CD14-positive monocyte (primary cell): ENCODE results near the gene LARP4B. TPM values are rescaled to one million over a fixed set of nuclear protein-coding genes. Genes with fewer than 3 reads are reported as not detected.

ENCODE experiments used
- DNase-seq, 3 donors: peaks; one replicate each; pipeline ENCODE4 v3.0.0-alpha.2; 2011 to 2022
- H2AFZ ChIP-seq: 2 replicates; pipeline ENCODE4 v1.6.0; 2012; ENCODE audit warnings: mild to moderate bottlenecking, low read depth, low read length, inconsistent platforms; ENCODE audit not compliant: insufficient read depth, poor library complexity, severe bottlenecking
- H3K27ac ChIP-seq, 2 donors: 1 replicate in 1 of 2; 2 replicates in 1 of 2; pipeline ENCODE4 v1.5.1; 2012 to 2013; ENCODE audit warnings: low read length in 2 of 2, control low read depth in 1 of 2, inconsistent platforms in 1 of 2, low read depth in 1 of 2, mild to moderate bottlenecking in 1 of 2
- H3K27me3 ChIP-seq, 2 donors: one replicate each; pipeline versions ENCODE4 v1.6.0 to v1.6.1; 2011 to 2013; ENCODE audit warnings: low read length in 2 of 2; ENCODE audit not compliant: control insufficient read depth in 2 of 2, insufficient read depth in 2 of 2
- H3K36me3 ChIP-seq, 2 donors: replicated peaks in 1 of 2; 1 replicate in 1 of 2; 2 replicates in 1 of 2; pipeline versions ENCODE4 v1.5.1 to v1.6.1; 2012 to 2013; ENCODE audit warnings: low read length in 2 of 2, control low read depth in 1 of 2, inconsistent platforms in 1 of 2, mild to moderate bottlenecking in 1 of 2; ENCODE audit not compliant: insufficient read depth in 2 of 2, control insufficient read depth in 1 of 2
- H3K4me1 ChIP-seq, 2 donors: 1 replicate in 1 of 2; 2 replicates in 1 of 2; pipeline versions ENCODE4 v1.5.1 to v1.6.1; 2012 to 2013; ENCODE audit warnings: low read length in 2 of 2, control low read depth in 1 of 2, inconsistent platforms in 1 of 2, mild to moderate bottlenecking in 1 of 2, moderate library complexity in 1 of 2; ENCODE audit not compliant: insufficient read depth in 2 of 2, control insufficient read depth in 1 of 2
- H3K4me2 ChIP-seq: replicated peaks from 2 replicates; pipeline ENCODE3; 2012; ENCODE audit warnings: low read length, moderate library complexity, mild to moderate bottlenecking; ENCODE audit not compliant: poor library complexity, severe bottlenecking; ENCODE audit errors: extremely low read depth
- H3K4me3 ChIP-seq, 3 experiments: fragments of 200-600 bp in 1 of 3; sonication (generic) in 1 of 3; replicated peaks in 1 of 3; 1 replicate in 2 of 3; 2 replicates in 1 of 3; pipeline ENCODE4 v1.5.1; 2011 to 2013; ENCODE audit warnings: low read length in 3 of 3, mild to moderate bottlenecking in 3 of 3, control low read depth in 2 of 3, low read depth in 2 of 3, inconsistent platforms in 1 of 3, moderate library complexity in 1 of 3
- H3K79me2 ChIP-seq: 2 replicates; pipeline ENCODE4 v1.6.0; 2012; ENCODE audit warnings: mild to moderate bottlenecking, control low read depth, inconsistent platforms, low read length, moderate library complexity; ENCODE audit not compliant: insufficient read depth
- H3K9ac ChIP-seq: 2 replicates; pipeline ENCODE4 v1.6.0; 2017; ENCODE audit warnings: low read length, mild to moderate bottlenecking; ENCODE audit not compliant: insufficient read depth, poor library complexity, severe bottlenecking
- H3K9me3 ChIP-seq, 2 donors: replicated peaks in 1 of 2; 1 replicate in 1 of 2; 2 replicates in 1 of 2; pipeline versions ENCODE4 v1.5.1 to v1.6.1; 2012 to 2013; ENCODE audit warnings: low read length in 2 of 2, control low read depth in 1 of 2; ENCODE audit not compliant: control insufficient read depth in 1 of 2, insufficient read depth in 1 of 2
- H4K20me1 ChIP-seq: 2 replicates; pipeline ENCODE4 v1.6.0; 2012; ENCODE audit warnings: mild to moderate bottlenecking, low read length, control low read depth, moderate library complexity; ENCODE audit not compliant: insufficient read depth
- H3K27ac Mint-ChIP-seq, 7 donors: one replicate each; pipeline ENCODE4 v1.8.0; 2020; ENCODE audit warnings: mild to moderate bottlenecking in 7 of 7, mixed read lengths in 7 of 7, moderate library complexity in 6 of 7, inconsistent platforms in 2 of 7
- H3K27me3 Mint-ChIP-seq, 3 donors: one replicate each; pipeline ENCODE4 v1.8.0; 2021 to 2022; ENCODE audit warnings: low read depth in 3 of 3, mild to moderate bottlenecking in 3 of 3, mixed read lengths in 3 of 3, moderate library complexity in 3 of 3, inconsistent platforms in 1 of 3
- H3K36me3 Mint-ChIP-seq, 2 donors: one replicate each; pipeline ENCODE4 v1.8.0; 2020; ENCODE audit warnings: mixed read lengths in 2 of 2, inconsistent platforms in 1 of 2, mild to moderate bottlenecking in 1 of 2
- H3K4me1 Mint-ChIP-seq: one replicate; pipeline ENCODE4 v1.8.0; 2020; ENCODE audit warnings: mild to moderate bottlenecking, mixed read lengths
- H3K4me3 Mint-ChIP-seq, 2 donors: one replicate each; pipeline ENCODE4 v1.8.0; 2020; ENCODE audit warnings: mild to moderate bottlenecking in 2 of 2, mixed read lengths in 2 of 2, moderate library complexity in 1 of 2
- H3K9me3 Mint-ChIP-seq, 7 donors: one replicate each; pipeline ENCODE4 v1.8.0; 2020 to 2022; ENCODE audit warnings: mixed read lengths in 7 of 7, mild to moderate bottlenecking in 6 of 7, moderate library complexity in 6 of 7, inconsistent platforms in 2 of 7
- WGBS: methylation state at CpG from one replicate; pipeline ENCODE4 v1.1.5; 2013; ENCODE audit warnings: missing lambda C conversion rate; ENCODE audit not compliant: insufficient coverage; 5-methylcytosine and 5-hydroxymethylcytosine counted together
- intact Hi-C, 2 donors: fragments of 100-400 bp; cut with micrococcal nuclease; formaldehyde crosslinking; loops; one replicate each; pipeline versions ENCODE4 v1.15.0 to v1.15.1; 2023
- polyA plus RNA-seq, 3 donors: library from polyadenylated mRNA; depleted of rRNA in 1 of 3; unstranded in 2 of 3; stranded (reverse) in 1 of 3; fragments of 300-500 nt in 2 of 3; fragments of >200 nt in 1 of 3; fragmentation: Illumina TruSeq in 2 of 3; gene quantifications; 1 replicate in 2 of 3; 2 replicates in 1 of 3; pipeline ENCODE4 v1.2.3, GENCODE V29; 2012 to 2021
- TF ChIP-seq, protein P1 (sequence below): fragments of 200-600 bp; IDR thresholded peaks from one replicate; pipeline ENCODE4 v1.8.0; 2022; ENCODE audit warnings: antibody characterized with exemption, mild to moderate bottlenecking

Gene LARP4B
- polyA plus RNA-seq, 3 donors, result 17.2 to 52.3 (median 33.0) TPM

DNA sequence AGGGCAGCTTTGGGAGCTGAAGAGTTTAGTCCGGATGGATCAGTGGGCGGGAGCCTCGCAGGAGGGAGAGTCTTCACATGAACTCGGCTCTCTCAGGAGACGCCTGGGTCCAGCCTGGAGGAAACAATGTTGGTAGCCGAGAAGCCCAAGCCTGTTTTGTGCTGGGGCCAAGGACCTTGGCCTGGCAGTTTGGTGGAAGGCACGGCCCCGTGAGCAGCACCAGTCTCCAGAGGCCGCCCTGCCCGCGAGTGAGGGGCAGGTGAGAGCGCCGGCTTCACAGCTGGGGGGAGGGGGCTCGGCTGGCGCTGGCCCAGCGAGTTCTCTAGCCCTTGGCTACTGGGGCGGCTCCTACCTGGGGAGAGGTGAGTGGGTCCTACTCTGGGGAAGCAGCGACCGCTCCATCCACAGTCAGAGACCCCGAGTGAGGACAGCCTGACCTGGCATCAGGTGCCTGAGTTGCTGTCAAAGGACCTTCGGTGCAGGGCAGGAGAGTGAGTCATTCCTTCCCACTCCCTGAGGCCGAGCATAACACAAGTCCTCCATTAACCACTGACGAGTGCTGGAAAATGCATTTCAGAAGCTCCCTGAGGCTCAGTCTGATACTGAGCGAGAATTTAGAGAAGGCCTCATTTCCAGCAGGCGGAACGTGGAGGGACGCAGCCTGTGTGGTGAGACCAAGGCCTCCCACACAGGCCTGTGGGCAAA lies 152.7 kb downstream of the LARP4B start:
- Mint-ChIP-seq H3K4me3 (no peak overlapping the region), H3K9me3 (peaks cover 9 to 25% (median 20%) of the 10 kb centered on the region in 7 donors), H3K36me3 (no peaks in the 10 kb centered on the region), H3K27me3 (peaks cover 23 to 33% (median 24%) of the 10 kb centered on the region in 3 donors), H3K27ac (no peak overlapping the region), H3K4me1 (no peaks in the 10 kb centered on the region)
- peaks cover 0 to 22% of the 10 kb centered on the region in 2 donors for H3K27me3 ChIP-seq
- intact Hi-C loops, result no loop called here
- H3K27ac ChIP-seq, result no peak overlapping the region
- H3K79me2 ChIP-seq, result no peaks in the 10 kb centered on the region
- H3K4me1 ChIP-seq, result no peaks in the 10 kb centered on the region
- no peak overlapping the region for H3K4me2 ChIP-seq
- TF ChIP-seq, protein P1, sequence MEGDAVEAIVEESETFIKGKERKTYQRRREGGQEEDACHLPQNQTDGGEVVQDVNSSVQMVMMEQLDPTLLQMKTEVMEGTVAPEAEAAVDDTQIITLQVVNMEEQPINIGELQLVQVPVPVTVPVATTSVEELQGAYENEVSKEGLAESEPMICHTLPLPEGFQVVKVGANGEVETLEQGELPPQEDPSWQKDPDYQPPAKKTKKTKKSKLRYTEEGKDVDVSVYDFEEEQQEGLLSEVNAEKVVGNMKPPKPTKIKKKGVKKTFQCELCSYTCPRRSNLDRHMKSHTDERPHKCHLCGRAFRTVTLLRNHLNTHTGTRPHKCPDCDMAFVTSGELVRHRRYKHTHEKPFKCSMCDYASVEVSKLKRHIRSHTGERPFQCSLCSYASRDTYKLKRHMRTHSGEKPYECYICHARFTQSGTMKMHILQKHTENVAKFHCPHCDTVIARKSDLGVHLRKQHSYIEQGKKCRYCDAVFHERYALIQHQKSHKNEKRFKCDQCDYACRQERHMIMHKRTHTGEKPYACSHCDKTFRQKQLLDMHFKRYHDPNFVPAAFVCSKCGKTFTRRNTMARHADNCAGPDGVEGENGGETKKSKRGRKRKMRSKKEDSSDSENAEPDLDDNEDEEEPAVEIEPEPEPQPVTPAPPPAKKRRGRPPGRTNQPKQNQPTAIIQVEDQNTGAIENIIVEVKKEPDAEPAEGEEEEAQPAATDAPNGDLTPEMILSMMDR, result no peak
- DNase-seq, result no peak
- WGBS, result 82% methylated on average over 26 of the region's 27 CpGs
- no peaks in the 10 kb centered on the region for H4K20me1 ChIP-seq
- H3K36me3 ChIP-seq, result no peaks in the 10 kb centered on the region
- no peak overlapping the region for H2AFZ ChIP-seq
- no peak overlapping the region for H3K4me3 ChIP-seq
- H3K9ac ChIP-seq, result no peak overlapping the region
- peaks cover 0 to 8% of the 10 kb centered on the region in 2 donors for H3K9me3 ChIP-seq

- TF ChIP-seq, protein P1, result no peak
- H3K4me3 Mint-ChIP-seq, result no peak overlapping the region
- H3K27ac Mint-ChIP-seq, result no peak overlapping the region
- Histone ChIP-seq H3K9ac (no peak overlapping the region), H3K79me2 (no peaks in the 10 kb centered on the region), H3K27me3 (peaks cover 0 to 15% of the 10 kb centered on the region in 2 donors), H3K4me2 (no peak overlapping the region), H3K4me1 (no peaks in the 10 kb centered on the region), H3K27ac (no peak overlapping the region), H4K20me1 (no peaks in the 10 kb centered on the region), H3K4me3 (no peak overlapping the region), H3K36me3 (no peaks in the 10 kb centered on the region), H2AFZ (no peak overlapping the region), H3K9me3 (peaks cover 0 to 8% of the 10 kb centered on the region in 2 donors)
- no peaks in the 10 kb centered on the region for H3K36me3 Mint-ChIP-seq
- no peaks in the 10 kb centered on the region for H3K4me1 Mint-ChIP-seq
- H3K9me3 Mint-ChIP-seq, result peaks cover 9 to 25% (median 20%) of the 10 kb centered on the region in 7 donors
- peaks cover 21 to 31% (median 24%) of the 10 kb centered on the region in 3 donors for H3K27me3 Mint-ChIP-seq
- 80% methylated on average over 9 of the region's 16 CpGs for WGBS
- intact Hi-C loops, result no loop called here
- no peak for DNase-seq
Measured at GRCh38 chr10:777913-778479, 153.5 kb downstream of the LARP4B start.
